SK-N-SH (cell line): ENCODE data around the gene TLR2. TPM values are rescaled to one million over a fixed set of nuclear protein-coding genes. Genes with fewer than 3 reads are reported as not detected.

ENCODE experiments used
- CTCF ChIA-PET: fragments of 300-600, 350-600 bp; formaldehyde crosslinking; extraction: SDS; loops from one replicate; lab custom pipeline; 2021; lab: Yijun Ruan, JAX
- POLR2A ChIA-PET: fragments of 350-600 bp; sonication (Branson Sonifier 250); formaldehyde crosslinking; extraction: SDS; loops from one replicate; lab custom pipeline; 2020; ENCODE audit warnings: antibody characterized with exemption, inconsistent platforms; lab: Yijun Ruan, JAX
- DNase-seq: peaks from one replicate; pipeline ENCODE4 v3.0.0; 2012
- H2AFZ ChIP-seq: fragments of 200-600 bp; sonication (generic); 2 replicates; pipeline ENCODE4 v1.8.1; 2016; ENCODE audit warnings: antibody characterized with exemption, mild to moderate bottlenecking, low read depth
- H3F3A ChIP-seq: fragments of 200-600 bp; sonication (generic); replicated peaks from 2 replicates; pipeline ENCODE3; 2016; ENCODE audit warnings: antibody characterized with exemption, mild to moderate bottlenecking; ENCODE audit not compliant: insufficient read depth
- H3K27ac ChIP-seq, 2 experiments: fragments of 200-500 bp in 1 of 2; fragments of 200-600 bp in 1 of 2; sonication (Bioruptor generic) in 1 of 2; sonication (generic), shearing (Covaris generic) in 1 of 2; 2 replicates each; pipeline versions ENCODE4 v1.5.1 to v1.6.1; 2014 to 2016; ENCODE audit warnings: low read depth in 2 of 2, inconsistent platforms in 1 of 2, low read length in 1 of 2, mild to moderate bottlenecking in 1 of 2, mixed read lengths in 1 of 2
- H3K27me3 ChIP-seq: fragments of 200-600 bp; sonication (generic), shearing (Covaris generic); 2 replicates; pipeline ENCODE4 v1.6.1; 2016; ENCODE audit warnings: mixed run types; ENCODE audit not compliant: insufficient read depth
- H3K36me3 ChIP-seq, 2 experiments: fragments of 200-500 bp in 1 of 2; fragments of 200-600 bp in 1 of 2; sonication (Bioruptor generic) in 1 of 2; sonication (generic) in 1 of 2; replicated peaks in 1 of 2; 2 replicates each; pipeline versions ENCODE3 to v1.5.1; 2014 to 2016; ENCODE audit warnings: low read length in 1 of 2, mild to moderate bottlenecking in 1 of 2; ENCODE audit not compliant: insufficient read depth in 2 of 2, control insufficient read depth in 1 of 2
- H3K4me1 ChIP-seq, 2 experiments: fragments of 200-500 bp in 1 of 2; fragments of 200-600 bp in 1 of 2; sonication (Bioruptor generic) in 1 of 2; sonication (generic), shearing (Covaris generic) in 1 of 2; 2 replicates each; pipeline versions ENCODE4 v1.5.1 to v1.6.1; 2014 to 2016; ENCODE audit warnings: low read depth in 1 of 2, low read length in 1 of 2, mixed run types in 1 of 2; ENCODE audit not compliant: insufficient read depth in 2 of 2, control insufficient read depth in 1 of 2
- H3K4me2 ChIP-seq: fragments of 200-600 bp; sonication (generic), shearing (Covaris generic); 2 replicates; pipeline ENCODE4 v1.6.1; 2017; ENCODE audit warnings: mixed run types
- H3K4me3 ChIP-seq, 2 experiments: fragments of 200-500 bp in 1 of 2; fragments of 200-600 bp in 1 of 2; sonication (Bioruptor generic) in 1 of 2; sonication (generic), shearing (Covaris generic) in 1 of 2; 2 replicates each; pipeline versions ENCODE4 v1.5.1 to v1.8.1; 2014 to 2016; ENCODE audit warnings: low read depth in 2 of 2, inconsistent platforms in 1 of 2, low read length in 1 of 2, mild to moderate bottlenecking in 1 of 2, mixed read lengths in 1 of 2, moderate library complexity in 1 of 2
- H3K79me2 ChIP-seq: fragments of 200-600 bp; sonication (generic); 2 replicates; pipeline ENCODE4 v1.8.1; 2017; ENCODE audit warnings: mild to moderate bottlenecking; ENCODE audit not compliant: insufficient read depth
- H3K9ac ChIP-seq: fragments of 200-600 bp; sonication (generic); 2 replicates; pipeline ENCODE4 v1.6.1; 2017; ENCODE audit warnings: mixed run types
- H3K9me2 ChIP-seq: fragments of 200-600 bp; sonication (generic); 2 replicates; pipeline ENCODE4 v1.6.1; 2017; ENCODE audit warnings: mixed run types
- H3K9me3 ChIP-seq: fragments of 200-600 bp; sonication (generic); 2 replicates; pipeline ENCODE4 v1.6.1; 2017; ENCODE audit warnings: mixed run types, mild to moderate bottlenecking, moderate library complexity
- H4K20me1 ChIP-seq: fragments of 200-600 bp; sonication (generic); 2 replicates; pipeline ENCODE4 v1.6.1; 2017; ENCODE audit warnings: mild to moderate bottlenecking, mixed run types; ENCODE audit not compliant: insufficient read depth
- CHD2 ChIP-seq: fragments of 150-350 bp; IDR thresholded peaks from 2 replicates; pipeline ENCODE4 v1.6.1; 2018; ENCODE audit warnings: low read length; ENCODE audit not compliant: partially characterized antibody
- FOSL2 ChIP-seq: IDR thresholded peaks from 2 replicates; pipeline ENCODE4 v1.4.0; 2012; ENCODE audit warnings: low read depth, mild to moderate bottlenecking, moderate library complexity, borderline replicate concordance
- FOXJ3 ChIP-seq: sonication (generic); formaldehyde crosslinking; IDR thresholded peaks from 2 replicates; pipeline ENCODE4 v1.5.1; 2020; ENCODE audit warnings: mild to moderate bottlenecking, missing genetic modification reagents
- FOXM1 ChIP-seq: IDR thresholded peaks from 2 replicates; pipeline ENCODE4 v1.4.0; 2012; ENCODE audit warnings: low read depth, mild to moderate bottlenecking
- GABPA ChIP-seq: IDR thresholded peaks from 2 replicates; pipeline ENCODE4 v1.4.0; 2012; ENCODE audit warnings: low read depth, mild to moderate bottlenecking
- GATA2 ChIP-seq: sonication (generic); formaldehyde crosslinking; IDR thresholded peaks from 2 replicates; pipeline ENCODE4 v1.5.0; 2020; ENCODE audit warnings: mild to moderate bottlenecking, missing genetic modification reagents
- MAX ChIP-seq: IDR thresholded peaks from 2 replicates; pipeline ENCODE4 v1.4.0; 2012; ENCODE audit warnings: low read depth
- MEF2A ChIP-seq: IDR thresholded peaks from 2 replicates; pipeline ENCODE4 v1.4.0; 2012; ENCODE audit warnings: low read depth, borderline replicate concordance
- MXI1 ChIP-seq: IDR thresholded peaks from 2 replicates; pipeline ENCODE4 v1.6.1; 2012; ENCODE audit warnings: mild to moderate bottlenecking, low read depth, low read length, improper control_type of control experiment
- POLR2AphosphoS5 ChIP-seq: IDR thresholded peaks from 2 replicates; pipeline ENCODE4 v1.6.1; 2012; ENCODE audit warnings: low read depth, low read length
- RAD21 ChIP-seq: IDR thresholded peaks from 2 replicates; pipeline ENCODE4 v1.6.1; 2012; ENCODE audit warnings: mild to moderate bottlenecking, low read length
- RFX5 ChIP-seq: IDR thresholded peaks from 2 replicates; pipeline ENCODE4 v1.6.1; 2012; ENCODE audit warnings: mild to moderate bottlenecking, improper control_type of control experiment, low read length
- SMC3 ChIP-seq: IDR thresholded peaks from 2 replicates; pipeline ENCODE4 v1.6.1; 2012; ENCODE audit warnings: low read depth, low read length, improper control_type of control experiment
- ZBTB33 ChIP-seq: IDR thresholded peaks from 2 replicates; pipeline ENCODE4 v1.4.0; 2012; ENCODE audit warnings: low read depth, borderline replicate concordance
- WGBS: methylation state at CpG from one replicate; pipeline ENCODE4 v1.1.6; 2017; ENCODE audit warnings: low lambda C conversion rate; 5-methylcytosine and 5-hydroxymethylcytosine counted together
- polyA plus RNA-seq, 3 experiments: library from polyadenylated mRNA; depleted of rRNA; stranded (reverse); fragments of >200 nt; gene quantifications; 2 replicates each; pipeline ENCODE4 v1.2.3, GENCODE V29; 2012
- TF ChIP-seq, protein P1 (sequence below): fragments of 200-600 bp; sonication (generic); IDR thresholded peaks from 2 replicates; pipeline ENCODE4 v1.6.1; 2017; ENCODE audit warnings: antibody characterized with exemption, mild to moderate bottlenecking, moderate library complexity
- TF ChIP-seq, protein P2 (sequence below): fragments of 150-350 bp; IDR thresholded peaks from 2 replicates; pipeline ENCODE4 v1.6.1; 2017; ENCODE audit warnings: antibody characterized with exemption, low read length, low read depth, borderline replicate concordance

The TLR2 gene
- polyA plus RNA-seq, 1 of the 3 experiments (the other 2 are of a cell fraction): 0.18 TPM

GRCh38 chr4:153634738-153635353 is 49.2 kb upstream of the TLR2 start:
- no peaks in the 10 kb centered on the region for H3K27me3 ChIP-seq
- ChIA-PET CTCF (interaction anchor here (0.5 to 7.9 kb wide), 21 partner anchors 9 to 542 kb away, joined by 3 to 89 read pairs (median 4); partner anchors contain the start of gene TLR2), POLR2A (no interaction called here)
- no peak overlapping the region for H2AFZ ChIP-seq
- H3K9me2 ChIP-seq: no peaks in the 10 kb centered on the region
- DNase-seq: peak; percentile 56
- no peaks in the 10 kb centered on the region for H3F3A ChIP-seq
- H3K79me2 ChIP-seq: no peaks in the 10 kb centered on the region
- no peak overlapping the region for H3K9ac ChIP-seq
- no peaks in the 10 kb centered on the region for H3K4me1 ChIP-seq
- H3K4me2 ChIP-seq: no peak overlapping the region
- TF ChIP-seq MXI1 (no peak), CHD2 (no peak), MAX (no peak), RFX5 (no peak), POLR2AphosphoS5 (no peak), GABPA (no peak), MEF2A (no peak), FOXM1 (no peak), GATA2 (CRISPR knock-in tag) (0 out of 2 replicates have a peak, but pooled peaks have one; percentile 10), ZBTB33 (no peak), FOXJ3 (no peak), RAD21 (peak; percentile 67), SMC3 (peak; percentile 65), FOSL2 (no peak)
- TF ChIP-seq, protein P1, sequence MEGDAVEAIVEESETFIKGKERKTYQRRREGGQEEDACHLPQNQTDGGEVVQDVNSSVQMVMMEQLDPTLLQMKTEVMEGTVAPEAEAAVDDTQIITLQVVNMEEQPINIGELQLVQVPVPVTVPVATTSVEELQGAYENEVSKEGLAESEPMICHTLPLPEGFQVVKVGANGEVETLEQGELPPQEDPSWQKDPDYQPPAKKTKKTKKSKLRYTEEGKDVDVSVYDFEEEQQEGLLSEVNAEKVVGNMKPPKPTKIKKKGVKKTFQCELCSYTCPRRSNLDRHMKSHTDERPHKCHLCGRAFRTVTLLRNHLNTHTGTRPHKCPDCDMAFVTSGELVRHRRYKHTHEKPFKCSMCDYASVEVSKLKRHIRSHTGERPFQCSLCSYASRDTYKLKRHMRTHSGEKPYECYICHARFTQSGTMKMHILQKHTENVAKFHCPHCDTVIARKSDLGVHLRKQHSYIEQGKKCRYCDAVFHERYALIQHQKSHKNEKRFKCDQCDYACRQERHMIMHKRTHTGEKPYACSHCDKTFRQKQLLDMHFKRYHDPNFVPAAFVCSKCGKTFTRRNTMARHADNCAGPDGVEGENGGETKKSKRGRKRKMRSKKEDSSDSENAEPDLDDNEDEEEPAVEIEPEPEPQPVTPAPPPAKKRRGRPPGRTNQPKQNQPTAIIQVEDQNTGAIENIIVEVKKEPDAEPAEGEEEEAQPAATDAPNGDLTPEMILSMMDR: peak; percentile 65
- TF ChIP-seq, protein P2, sequence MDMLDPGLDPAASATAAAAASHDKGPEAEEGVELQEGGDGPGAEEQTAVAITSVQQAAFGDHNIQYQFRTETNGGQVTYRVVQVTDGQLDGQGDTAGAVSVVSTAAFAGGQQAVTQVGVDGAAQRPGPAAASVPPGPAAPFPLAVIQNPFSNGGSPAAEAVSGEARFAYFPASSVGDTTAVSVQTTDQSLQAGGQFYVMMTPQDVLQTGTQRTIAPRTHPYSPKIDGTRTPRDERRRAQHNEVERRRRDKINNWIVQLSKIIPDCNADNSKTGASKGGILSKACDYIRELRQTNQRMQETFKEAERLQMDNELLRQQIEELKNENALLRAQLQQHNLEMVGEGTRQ: no peak
- peaks cover 29 to 31% of the 10 kb centered on the region in 2 experiments for H3K36me3 ChIP-seq
- no peak overlapping the region for H3K27ac ChIP-seq
- WGBS: 95% methylated on average over 3 of the region's 3 CpGs
- no peaks in the 10 kb centered on the region for H4K20me1 ChIP-seq
- H3K4me3 ChIP-seq: no peak overlapping the region; a peak in 1 of 4 replicates
- no peaks in the 10 kb centered on the region for H3K9me3 ChIP-seq
